A549 (cell line): ENCODE results near the gene IL6R.

Experiments used
- PHF8 ChIP-seq: fragments of 200-600 bp; sonication (generic); IDR thresholded peaks from 2 replicates; pipeline ENCODE4 v1.6.1; 2016; ENCODE audit warnings: low read depth, mild to moderate bottlenecking, antibody characterized with exemption, moderate library complexity, borderline replicate concordance
- TF ChIP-seq, protein P1 (sequence below): IDR thresholded peaks from 2 replicates; pipeline ENCODE4 v1.6.1; 2012; ENCODE audit warnings: low read depth, borderline replicate concordance
- TF ChIP-seq, protein P2 (sequence below): fragments of >200 bp; sonication (Bioruptor Twin); formaldehyde crosslinking; IDR thresholded peaks from 3 replicates; pipeline ENCODE4 v1.5.1; 2016
- TF ChIP-seq, protein P3 (sequence below): IDR thresholded peaks from 2 replicates; pipeline ENCODE4 v1.6.1; 2012

DNA sequence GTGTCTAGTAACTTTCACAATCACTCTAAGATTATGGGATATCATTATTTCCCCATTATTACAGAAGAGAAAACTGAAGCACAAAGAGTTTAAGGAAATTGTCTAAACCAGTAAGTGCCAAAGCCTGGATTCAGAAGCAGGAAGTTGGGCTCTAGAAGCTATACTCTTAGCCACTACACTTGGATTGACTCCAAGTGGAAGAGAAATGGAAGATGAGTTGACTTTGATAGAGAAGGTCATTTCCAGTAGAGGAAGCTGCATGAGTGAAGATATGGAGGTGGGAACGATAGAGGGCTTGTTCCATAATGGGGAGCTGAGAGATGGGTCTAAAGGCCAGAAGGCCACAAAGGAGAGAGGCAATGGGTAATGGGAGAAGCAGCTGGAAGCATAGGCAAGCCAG lies 85.2 kb downstream of the IL6R start:
- TF ChIP-seq, protein P1, sequence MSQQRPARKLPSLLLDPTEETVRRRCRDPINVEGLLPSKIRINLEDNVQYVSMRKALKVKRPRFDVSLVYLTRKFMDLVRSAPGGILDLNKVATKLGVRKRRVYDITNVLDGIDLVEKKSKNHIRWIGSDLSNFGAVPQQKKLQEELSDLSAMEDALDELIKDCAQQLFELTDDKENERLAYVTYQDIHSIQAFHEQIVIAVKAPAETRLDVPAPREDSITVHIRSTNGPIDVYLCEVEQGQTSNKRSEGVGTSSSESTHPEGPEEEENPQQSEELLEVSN, result no peak
- TF ChIP-seq, protein P2, sequence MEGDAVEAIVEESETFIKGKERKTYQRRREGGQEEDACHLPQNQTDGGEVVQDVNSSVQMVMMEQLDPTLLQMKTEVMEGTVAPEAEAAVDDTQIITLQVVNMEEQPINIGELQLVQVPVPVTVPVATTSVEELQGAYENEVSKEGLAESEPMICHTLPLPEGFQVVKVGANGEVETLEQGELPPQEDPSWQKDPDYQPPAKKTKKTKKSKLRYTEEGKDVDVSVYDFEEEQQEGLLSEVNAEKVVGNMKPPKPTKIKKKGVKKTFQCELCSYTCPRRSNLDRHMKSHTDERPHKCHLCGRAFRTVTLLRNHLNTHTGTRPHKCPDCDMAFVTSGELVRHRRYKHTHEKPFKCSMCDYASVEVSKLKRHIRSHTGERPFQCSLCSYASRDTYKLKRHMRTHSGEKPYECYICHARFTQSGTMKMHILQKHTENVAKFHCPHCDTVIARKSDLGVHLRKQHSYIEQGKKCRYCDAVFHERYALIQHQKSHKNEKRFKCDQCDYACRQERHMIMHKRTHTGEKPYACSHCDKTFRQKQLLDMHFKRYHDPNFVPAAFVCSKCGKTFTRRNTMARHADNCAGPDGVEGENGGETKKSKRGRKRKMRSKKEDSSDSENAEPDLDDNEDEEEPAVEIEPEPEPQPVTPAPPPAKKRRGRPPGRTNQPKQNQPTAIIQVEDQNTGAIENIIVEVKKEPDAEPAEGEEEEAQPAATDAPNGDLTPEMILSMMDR, result no peak
- TF ChIP-seq, protein P3, sequence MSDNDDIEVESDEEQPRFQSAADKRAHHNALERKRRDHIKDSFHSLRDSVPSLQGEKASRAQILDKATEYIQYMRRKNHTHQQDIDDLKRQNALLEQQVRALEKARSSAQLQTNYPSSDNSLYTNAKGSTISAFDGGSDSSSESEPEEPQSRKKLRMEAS, result no peak
- no peak for TF ChIP-seq PHF8
